ENCODE data around the gene RPH3AL.

RPH3AL gene

GRCh38 chr17:265718-266117 is 86.9 kb downstream of the RPH3AL start:
- no peak for TF ChIP-seq MAX (IDR thresholded peaks at IDR 0.05)
- no peak for TF ChIP-seq TEAD4 (IDR thresholded peaks at IDR 0.05)
- no peak for TF ChIP-seq CREB1 (IDR thresholded peaks at IDR 0.05; ENCODE audit: low read depth)
- no peak for TF ChIP-seq ZBTB7A (IDR thresholded peaks at IDR 0.05; ENCODE audit: low read depth)

DNA sequence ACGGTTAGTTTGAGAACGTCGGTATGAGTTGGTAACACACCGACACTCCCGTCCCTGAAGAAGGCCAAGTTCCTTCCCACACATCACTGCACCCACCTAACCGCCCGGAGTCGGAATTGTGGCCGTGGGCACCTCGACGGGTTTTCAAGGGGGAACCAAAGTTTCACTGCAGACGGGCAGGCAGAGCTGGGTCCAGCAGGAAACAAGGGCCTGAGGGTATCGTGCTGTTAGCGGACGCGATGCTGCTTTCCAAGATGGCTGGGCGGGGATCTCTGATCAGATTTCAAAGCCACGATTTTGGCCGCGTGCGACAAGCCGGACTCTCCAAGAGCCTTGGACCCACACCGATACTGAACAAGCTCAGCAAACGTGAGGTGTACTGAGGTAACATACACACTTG is 88.8 kb downstream of the RPH3AL start:
- TF ChIP-seq EP300 (IDR thresholded peaks at IDR 0.05; ENCODE audit: borderline replicate concordance) (no peak), CREB1 (IDR thresholded peaks at IDR 0.05; ENCODE audit: low read depth) (no peak), TCF12 (IDR thresholded peaks at IDR 0.05; ENCODE audit: low read depth) (no peak), EGR1 (IDR thresholded peaks at IDR 0.05) (no peak), FOXM1 (IDR thresholded peaks at IDR 0.05; ENCODE audit: borderline replicate concordance, low read depth) (no peak), CEBPB (IDR thresholded peaks at IDR 0.05) (no peak), YY1 (IDR thresholded peaks at IDR 0.05; ENCODE audit: low read depth) (no peak), TAF1 (IDR thresholded peaks at IDR 0.05; ENCODE audit: low read depth) (no peak), NFIC (IDR thresholded peaks at IDR 0.05) (no peak), MAX (IDR thresholded peaks at IDR 0.05) (no peak), TEAD4 (IDR thresholded peaks at IDR 0.05) (no peak), ZBTB7A (IDR thresholded peaks at IDR 0.05; ENCODE audit: low read depth) (no peak), RAD21 (IDR thresholded peaks at IDR 0.05; ENCODE audit: low read depth) (no peak)
- TF ChIP-seq, protein P1, sequence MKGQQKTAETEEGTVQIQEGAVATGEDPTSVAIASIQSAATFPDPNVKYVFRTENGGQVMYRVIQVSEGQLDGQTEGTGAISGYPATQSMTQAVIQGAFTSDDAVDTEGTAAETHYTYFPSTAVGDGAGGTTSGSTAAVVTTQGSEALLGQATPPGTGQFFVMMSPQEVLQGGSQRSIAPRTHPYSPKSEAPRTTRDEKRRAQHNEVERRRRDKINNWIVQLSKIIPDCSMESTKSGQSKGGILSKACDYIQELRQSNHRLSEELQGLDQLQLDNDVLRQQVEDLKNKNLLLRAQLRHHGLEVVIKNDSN (IDR thresholded peaks at IDR 0.05), result no peak
- TF ChIP-seq, protein P2, sequence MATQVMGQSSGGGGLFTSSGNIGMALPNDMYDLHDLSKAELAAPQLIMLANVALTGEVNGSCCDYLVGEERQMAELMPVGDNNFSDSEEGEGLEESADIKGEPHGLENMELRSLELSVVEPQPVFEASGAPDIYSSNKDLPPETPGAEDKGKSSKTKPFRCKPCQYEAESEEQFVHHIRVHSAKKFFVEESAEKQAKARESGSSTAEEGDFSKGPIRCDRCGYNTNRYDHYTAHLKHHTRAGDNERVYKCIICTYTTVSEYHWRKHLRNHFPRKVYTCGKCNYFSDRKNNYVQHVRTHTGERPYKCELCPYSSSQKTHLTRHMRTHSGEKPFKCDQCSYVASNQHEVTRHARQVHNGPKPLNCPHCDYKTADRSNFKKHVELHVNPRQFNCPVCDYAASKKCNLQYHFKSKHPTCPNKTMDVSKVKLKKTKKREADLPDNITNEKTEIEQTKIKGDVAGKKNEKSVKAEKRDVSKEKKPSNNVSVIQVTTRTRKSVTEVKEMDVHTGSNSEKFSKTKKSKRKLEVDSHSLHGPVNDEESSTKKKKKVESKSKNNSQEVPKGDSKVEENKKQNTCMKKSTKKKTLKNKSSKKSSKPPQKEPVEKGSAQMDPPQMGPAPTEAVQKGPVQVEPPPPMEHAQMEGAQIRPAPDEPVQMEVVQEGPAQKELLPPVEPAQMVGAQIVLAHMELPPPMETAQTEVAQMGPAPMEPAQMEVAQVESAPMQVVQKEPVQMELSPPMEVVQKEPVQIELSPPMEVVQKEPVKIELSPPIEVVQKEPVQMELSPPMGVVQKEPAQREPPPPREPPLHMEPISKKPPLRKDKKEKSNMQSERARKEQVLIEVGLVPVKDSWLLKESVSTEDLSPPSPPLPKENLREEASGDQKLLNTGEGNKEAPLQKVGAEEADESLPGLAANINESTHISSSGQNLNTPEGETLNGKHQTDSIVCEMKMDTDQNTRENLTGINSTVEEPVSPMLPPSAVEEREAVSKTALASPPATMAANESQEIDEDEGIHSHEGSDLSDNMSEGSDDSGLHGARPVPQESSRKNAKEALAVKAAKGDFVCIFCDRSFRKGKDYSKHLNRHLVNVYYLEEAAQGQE (IDR thresholded peaks at IDR 0.05; ENCODE audit: low read depth), result no peak

- TF ChIP-seq TAF1 (IDR thresholded peaks at IDR 0.05; ENCODE audit: low read depth) (no peak), FOXM1 (IDR thresholded peaks at IDR 0.05; ENCODE audit: borderline replicate concordance, low read depth) (no peak), ZBTB7A (IDR thresholded peaks at IDR 0.05; ENCODE audit: low read depth) (no peak), CEBPB (IDR thresholded peaks at IDR 0.05) (no peak)
Observed at GRCh38 chr17:263271-263670, 89.3 kb downstream of the RPH3AL start.

DNA sequence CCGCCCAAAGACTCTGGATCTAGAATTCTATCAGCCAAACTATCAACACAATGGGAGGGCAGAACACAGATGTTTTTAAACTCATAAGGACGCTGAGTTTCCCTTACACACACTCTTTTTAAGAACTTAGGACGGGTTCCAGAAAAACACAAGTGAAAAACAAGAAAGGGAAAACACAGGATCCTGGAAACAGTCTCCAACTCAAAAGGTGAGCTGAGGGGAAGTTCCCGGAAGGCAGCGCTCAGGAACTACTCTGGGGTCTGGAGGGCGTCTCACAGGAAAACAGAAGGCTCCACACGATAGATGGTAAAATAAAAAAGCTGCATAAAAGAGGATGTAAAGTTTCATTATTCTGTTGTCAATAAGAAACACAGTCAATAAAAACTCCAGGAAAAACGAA is 91.0 kb downstream of the RPH3AL start:
- TF ChIP-seq MAX (IDR thresholded peaks at IDR 0.05), result no peak
- TF ChIP-seq ZBTB7A (IDR thresholded peaks at IDR 0.05; ENCODE audit: low read depth), result no peak
- TF ChIP-seq, protein P2 (IDR thresholded peaks at IDR 0.05; ENCODE audit: low read depth), result no peak
- no peak for TF ChIP-seq RAD21 (IDR thresholded peaks at IDR 0.05; ENCODE audit: low read depth)
- TF ChIP-seq TEAD4 (IDR thresholded peaks at IDR 0.05), result no peak
- TF ChIP-seq, protein P1 (IDR thresholded peaks at IDR 0.05), result no peak
- TF ChIP-seq YY1 (IDR thresholded peaks at IDR 0.05; ENCODE audit: low read depth), result no peak
- no peak for TF ChIP-seq CREB1 (IDR thresholded peaks at IDR 0.05; ENCODE audit: low read depth)

DNA sequence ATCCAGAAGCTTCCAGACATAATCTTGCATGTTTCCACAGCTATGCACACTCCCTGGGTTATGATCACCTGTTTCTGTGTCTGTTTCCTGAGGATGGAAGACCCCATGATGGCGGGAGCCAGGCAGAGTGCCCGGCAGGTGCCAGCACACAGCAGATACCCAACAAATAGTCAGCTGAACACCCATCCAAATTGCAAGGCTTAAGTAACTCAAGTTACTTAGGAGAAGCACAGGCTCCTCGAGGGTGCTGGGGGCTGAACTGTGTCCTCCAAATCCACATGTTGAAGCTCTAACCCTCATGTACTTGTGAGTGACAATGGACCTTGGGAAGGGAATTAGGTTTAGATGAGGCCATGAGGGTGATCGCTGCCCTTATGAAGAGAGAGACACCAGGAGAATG is 91.7 kb downstream of the RPH3AL start:
- TF ChIP-seq ZBTB7A (IDR thresholded peaks at IDR 0.05; ENCODE audit: low read depth) (no peak), EP300 (IDR thresholded peaks at IDR 0.05; ENCODE audit: borderline replicate concordance) (no peak), TCF12 (IDR thresholded peaks at IDR 0.05; ENCODE audit: low read depth) (no peak)

DNA sequence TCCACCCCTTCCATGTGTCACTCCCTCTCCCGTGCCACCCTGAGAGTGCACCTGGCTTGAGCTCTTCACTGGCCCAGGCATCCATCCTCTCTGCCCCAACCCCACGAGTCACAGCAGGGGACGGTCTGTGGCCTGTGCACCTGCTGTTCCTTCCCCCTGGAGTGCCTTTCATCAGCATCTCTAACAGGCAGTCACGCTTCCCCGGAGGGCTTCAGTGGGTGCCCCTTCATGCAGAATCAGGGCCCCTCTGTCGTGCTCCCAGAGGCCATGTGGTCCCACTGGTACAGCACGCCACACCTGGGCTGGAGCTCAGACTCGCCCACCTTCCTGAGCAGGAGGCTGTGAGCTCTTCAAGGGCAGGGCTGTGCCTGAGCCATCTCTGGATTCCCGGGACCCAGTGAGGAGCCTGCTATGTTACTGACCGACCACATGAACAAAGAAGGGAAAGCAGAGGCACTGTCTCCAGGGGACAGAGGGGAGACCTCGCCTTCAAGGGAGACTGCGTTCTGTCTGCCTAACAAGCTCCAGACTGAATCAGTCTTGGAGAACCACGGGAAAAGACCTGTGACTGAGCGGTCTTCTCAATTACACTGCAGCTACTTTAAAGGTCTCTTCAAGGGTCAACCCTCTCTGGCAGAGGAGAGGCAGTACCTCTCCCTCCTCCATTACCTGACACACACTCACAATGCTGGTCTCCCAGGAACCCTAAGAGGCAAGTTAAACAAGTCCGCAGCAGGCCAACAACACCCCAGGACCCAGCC is 92.4 kb downstream of the RPH3AL start:
- TF ChIP-seq CREB1 (IDR thresholded peaks at IDR 0.05; ENCODE audit: low read depth), result no peak
- TF ChIP-seq TEAD4 (IDR thresholded peaks at IDR 0.05), result no peak
- TF ChIP-seq TAF1 (IDR thresholded peaks at IDR 0.05; ENCODE audit: low read depth), result no peak
- no peak for TF ChIP-seq CEBPB (IDR thresholded peaks at IDR 0.05)
- TF ChIP-seq FOXM1 (IDR thresholded peaks at IDR 0.05; ENCODE audit: borderline replicate concordance, low read depth), result no peak
- TF ChIP-seq ZBTB7A (IDR thresholded peaks at IDR 0.05; ENCODE audit: low read depth), result no peak
- TF ChIP-seq EP300 (IDR thresholded peaks at IDR 0.05; ENCODE audit: borderline replicate concordance), result no peak
- TF ChIP-seq RAD21 (IDR thresholded peaks at IDR 0.05; ENCODE audit: low read depth), result no peak
- no peak for TF ChIP-seq EGR1 (IDR thresholded peaks at IDR 0.05)
- no peak for TF ChIP-seq TCF12 (IDR thresholded peaks at IDR 0.05; ENCODE audit: low read depth)
- no peak for TF ChIP-seq NFIC (IDR thresholded peaks at IDR 0.05)
- no peak for TF ChIP-seq YY1 (IDR thresholded peaks at IDR 0.05; ENCODE audit: low read depth)
- no peak for TF ChIP-seq MAX (IDR thresholded peaks at IDR 0.05)
- TF ChIP-seq, protein P1 (IDR thresholded peaks at IDR 0.05), result no peak
- TF ChIP-seq, protein P2 (IDR thresholded peaks at IDR 0.05; ENCODE audit: low read depth), result no peak

All from Ishikawa (cell line).